Cerebellar nuclear complex (tissue), 1 donor: Measurements from ENCODE around the gene GHSR.

Source experiments
- DNase-seq, 2 experiments: peaks; one replicate each; lab custom pipeline; 2025; lab: John Stamatoyannopoulos, UW

The GHSR gene

GRCh38 chr3:172438186-172438585 lies 10.1 kb downstream of the GHSR start:
- no peak for DNase-seq

GRCh38 chr3:172437713-172438112 lies 10.5 kb downstream of the GHSR start:
- DNase-seq: no peak

GRCh38 chr3:172415323-172415722 lies 32.9 kb downstream of the GHSR start:
- DNase-seq: no peak

DNA sequence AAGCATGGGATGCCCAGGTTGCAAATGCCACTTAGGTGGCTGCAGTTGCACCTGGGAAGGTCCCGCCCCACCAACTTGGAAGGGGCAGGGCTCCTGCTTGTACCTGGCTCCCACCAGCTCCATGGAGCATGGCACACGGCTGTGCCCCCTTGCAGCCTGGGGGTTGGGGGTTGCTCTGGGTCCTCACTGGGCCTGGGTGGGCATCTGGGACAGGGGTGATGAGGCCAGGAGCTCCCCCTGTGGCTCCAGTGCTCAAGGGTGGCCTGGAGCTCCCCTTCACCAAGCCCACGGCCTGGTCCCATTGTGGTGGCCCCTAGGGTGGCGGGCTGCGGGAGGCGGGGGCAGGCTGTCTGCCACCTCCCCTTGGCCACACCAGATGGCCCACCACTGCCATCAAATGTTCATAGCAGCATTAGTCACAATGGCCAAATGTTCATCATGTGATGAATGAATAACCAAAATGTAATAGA lies 36.7 kb downstream of the GHSR start:
- no peak for DNase-seq

DNA sequence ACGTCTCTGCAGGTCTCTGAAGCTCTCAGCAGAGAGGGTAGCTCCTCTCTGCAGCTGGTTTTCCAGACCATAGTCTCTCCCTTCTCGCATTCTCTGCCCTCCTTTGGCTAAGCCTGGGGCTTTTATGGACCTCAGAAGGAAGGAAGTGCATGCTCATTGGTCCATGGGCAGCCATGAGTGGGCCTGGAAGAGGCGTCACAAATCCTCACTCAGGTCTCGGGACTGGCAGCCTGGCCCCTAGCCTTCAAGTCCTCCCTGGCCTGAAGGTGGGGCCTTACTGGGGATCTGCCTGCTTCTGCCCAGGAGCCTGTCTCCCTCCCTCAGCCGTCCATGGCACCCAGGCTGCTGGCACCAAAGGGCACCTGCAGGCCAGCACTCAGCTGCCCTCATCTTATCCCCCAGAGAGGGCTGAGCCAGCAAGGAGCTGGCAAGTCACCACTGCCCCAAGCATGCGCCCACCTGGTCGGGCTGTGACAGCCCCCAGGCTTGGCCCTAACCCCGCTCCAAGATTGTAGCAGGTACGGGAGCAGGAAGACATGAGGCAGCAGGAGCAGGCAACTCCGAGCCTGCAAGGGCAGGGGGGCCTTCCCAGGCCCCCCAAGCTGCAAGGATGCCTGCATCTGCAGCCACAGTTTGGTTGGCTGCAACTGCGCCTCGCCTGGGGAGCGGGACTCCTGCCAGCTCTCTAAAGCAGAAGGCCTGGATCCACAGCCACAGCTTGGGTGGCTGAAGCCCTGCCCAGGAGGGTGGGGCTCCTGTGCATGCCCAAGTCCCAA lies 37.4 kb downstream of the GHSR start:
- DNase-seq: no peak

DNA sequence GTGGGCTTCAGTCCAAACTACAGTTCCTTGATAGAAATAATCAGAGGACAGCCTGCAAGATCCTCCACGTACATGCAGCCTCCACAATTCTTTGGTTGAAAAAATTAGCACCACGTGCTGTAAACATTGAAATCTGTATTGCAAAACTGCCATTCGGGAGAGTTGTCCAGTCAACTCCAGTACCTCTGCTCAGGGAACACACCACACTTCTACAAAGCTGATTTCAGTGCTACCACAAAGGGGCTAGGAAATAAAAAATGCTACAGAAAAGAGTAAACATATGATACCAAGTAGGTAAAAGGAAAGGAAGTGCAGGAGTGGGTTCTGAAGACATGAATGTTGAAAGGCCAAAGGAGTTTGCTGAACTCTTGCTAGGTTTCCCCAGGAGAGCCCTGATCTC lies 40.4 kb downstream of the GHSR start:
- DNase-seq: no peak

DNA sequence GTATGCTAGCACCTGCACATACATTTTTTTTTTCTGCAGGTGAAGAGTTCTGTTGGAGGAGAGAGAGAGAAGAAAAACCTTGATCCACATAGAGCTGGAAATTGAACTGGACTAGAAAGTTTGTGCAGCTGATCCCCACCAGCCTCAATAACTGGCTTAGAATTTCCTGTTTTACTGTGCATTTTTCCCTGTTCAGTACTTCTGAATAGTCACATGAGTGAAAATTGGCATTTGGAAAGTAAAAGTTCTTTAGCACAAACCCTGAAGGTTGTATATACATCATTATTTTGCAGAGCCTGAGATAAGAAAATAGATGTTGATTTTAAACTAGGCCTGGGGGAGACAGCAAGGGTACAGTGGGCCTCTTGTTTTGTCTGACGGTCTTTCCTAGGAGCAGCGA lies 42.3 kb downstream of the GHSR start:
- DNase-seq: no peak

- DNase-seq: no peak
Observed at GRCh38 chr3:172404237-172404962, 43.9 kb downstream of the GHSR start.

GRCh38 chr3:172402892-172403643 lies 45.2 kb downstream of the GHSR start:
- no peak for DNase-seq

GRCh38 chr3:172402090-172402489 lies 46.2 kb downstream of the GHSR start:
- DNase-seq: no peak

- DNase-seq: no peak
Observed at GRCh38 chr3:172398484-172398883, 49.8 kb downstream of the GHSR start.

- no peak for DNase-seq
Observed at GRCh38 chr3:172397716-172398405, 50.4 kb downstream of the GHSR start.

GRCh38 chr3:172396400-172396799 lies 51.9 kb downstream of the GHSR start:
- DNase-seq: no peak

DNA sequence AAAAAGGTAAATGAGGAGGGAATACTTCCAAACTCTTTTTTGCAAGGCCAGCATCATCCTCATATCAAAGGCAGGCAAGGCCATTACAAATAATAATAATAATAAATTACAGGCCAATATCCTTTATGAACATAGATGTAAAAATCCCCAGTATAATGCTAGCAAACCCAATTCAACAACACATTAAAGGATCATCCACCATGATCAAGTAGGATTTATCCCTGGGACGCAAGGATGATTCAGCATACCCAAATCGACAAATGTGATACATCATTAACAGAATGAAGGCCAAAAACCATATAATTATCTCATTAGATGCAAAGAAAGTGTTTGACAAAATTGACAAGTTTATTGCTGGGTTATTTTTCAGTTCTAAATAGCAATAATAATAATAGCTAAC lies 53.6 kb downstream of the GHSR start:
- DNase-seq: no peak
